AG04449 (cell line): ENCODE results near the gene MYLK3.

Experiments used
- CTCF ChIA-PET: fragments of 350-600 bp; formaldehyde crosslinking; extraction: SDS; loops from one replicate; lab custom pipeline; 2021; ENCODE audit warnings: antibody characterized with exemption; lab: Yijun Ruan, JAX
- POLR2A ChIA-PET: fragments of 400-600, 350-600 bp; formaldehyde crosslinking; extraction: SDS; loops from one replicate; lab custom pipeline; 2020; ENCODE audit warnings: antibody characterized with exemption, inconsistent platforms; lab: Yijun Ruan, JAX
- DNase-seq: peaks from one replicate; pipeline ENCODE4 v3.0.0-alpha.2; 2010; ENCODE audit warnings: low read depth, low spot score
- H3K4me3 ChIP-seq: 2 replicates; pipeline ENCODE4 v1.5.1; 2011; ENCODE audit warnings: low read depth, mild to moderate bottlenecking, control low read depth, low read length
- CTCF ChIP-seq: IDR thresholded peaks from one replicate; pipeline ENCODE4 v1.5.1; 2011; ENCODE audit warnings: mild to moderate bottlenecking, moderate library complexity, low read length, control low read depth, inconsistent platforms; ENCODE audit not compliant: insufficient read depth; ENCODE audit errors: missing control alignments

Gene MYLK3

DNA sequence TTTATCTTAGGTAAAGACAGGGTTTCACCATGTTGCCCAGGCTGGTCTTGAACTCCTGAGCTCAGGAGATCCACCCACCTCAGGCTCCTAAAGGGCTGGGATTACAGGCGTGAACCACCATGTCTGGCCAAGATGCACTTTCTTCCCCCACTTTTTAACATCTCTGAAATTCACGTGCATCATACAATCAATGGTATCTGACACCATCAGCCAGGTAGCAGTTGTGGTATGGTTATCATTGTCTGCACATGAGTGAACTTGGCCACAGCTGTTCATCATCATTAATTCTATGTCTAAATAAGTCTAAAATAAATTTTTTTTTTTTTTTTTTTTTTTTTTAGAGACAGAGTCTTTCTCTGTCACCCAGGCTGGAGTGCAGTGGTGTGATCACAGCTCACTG, 34.2 kb upstream of the MYLK3 start:
- CTCF ChIA-PET: no interaction called here
- no peak overlapping the region for H3K4me3 ChIP-seq
- DNase-seq: no peak
- no peak for TF ChIP-seq CTCF
- POLR2A ChIA-PET: no interaction called here

DNA sequence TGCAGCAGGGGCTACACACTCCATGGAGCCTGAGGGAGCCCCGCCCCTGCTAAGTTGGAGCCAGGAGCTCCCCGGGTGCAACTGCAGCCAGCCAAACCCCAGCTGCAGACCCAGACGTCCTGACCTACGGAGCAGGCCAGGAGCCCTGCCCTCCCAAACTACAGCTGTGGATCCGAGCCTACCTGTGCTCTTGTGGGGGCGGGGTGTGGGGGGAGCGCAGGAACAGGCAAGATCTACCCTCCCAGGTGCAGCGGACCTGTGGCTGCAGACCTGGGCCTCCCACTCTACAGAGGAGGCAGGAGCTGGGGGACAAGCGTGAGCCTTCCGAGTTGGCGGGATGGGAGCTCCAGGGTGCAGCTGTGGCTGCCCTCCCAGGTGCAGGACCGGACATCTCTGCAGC, 29.7 kb upstream of the MYLK3 start:
- TF ChIP-seq CTCF: no peak
- ChIA-PET POLR2A (no interaction called here), CTCF (no interaction called here)
- H3K4me3 ChIP-seq: no peak overlapping the region
- no peak for DNase-seq

GRCh38 chr16:46775214-46775613, 27.1 kb upstream of the MYLK3 start:
- no peak for DNase-seq
- TF ChIP-seq CTCF: no peak
- ChIA-PET CTCF (interaction anchor here (1.0 to 1.6 kb wide), 4 partner anchors 11 to 169 kb away, joined by 3 to 4 read pairs (median 4); no protein-coding TSS in a partner anchor), POLR2A (no interaction called here)
- H3K4me3 ChIP-seq: no peak overlapping the region

DNA sequence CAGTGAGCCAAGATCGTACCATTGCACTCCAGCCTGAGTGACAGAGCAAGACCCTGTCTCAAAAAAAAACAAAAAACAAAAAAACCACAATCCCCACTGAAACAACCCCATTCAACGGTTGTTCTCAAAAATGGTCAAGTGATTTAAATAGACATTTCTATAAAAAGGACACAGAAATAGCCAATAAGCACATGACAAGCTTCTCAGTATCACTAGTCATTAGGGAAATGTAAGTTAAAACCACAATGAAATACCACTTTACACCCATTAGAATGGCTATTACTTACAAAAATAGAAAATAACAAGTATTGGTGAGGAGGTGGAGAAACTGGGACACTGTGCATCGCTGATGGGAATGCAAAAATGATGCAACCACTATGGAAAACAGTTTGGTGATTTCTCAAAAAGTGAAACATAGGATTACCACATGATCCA, 26.6 kb upstream of the MYLK3 start:
- no peak for DNase-seq
- CTCF ChIA-PET: interaction anchor here (1.1 to 1.6 kb wide), 2 partner anchors 26 to 31 kb away, joined by 3 to 4 read pairs; no protein-coding TSS in a partner anchor
- H3K4me3 ChIP-seq: no peak overlapping the region
- no peak for TF ChIP-seq CTCF
- POLR2A ChIA-PET: no interaction called here

- CTCF ChIA-PET: interaction anchor here (0.7 kb wide), 1 partner anchor 1346 kb away, joined by 3 read pairs; no protein-coding TSS in a partner anchor
- no peak for TF ChIP-seq CTCF
- POLR2A ChIA-PET: no interaction called here
- no peak for DNase-seq
- H3K4me3 ChIP-seq: no peak overlapping the region
Observed at GRCh38 chr16:46772463-46772862, 24.3 kb upstream of the MYLK3 start.

- no peak overlapping the region for H3K4me3 ChIP-seq
- TF ChIP-seq CTCF: no peak
- ChIA-PET POLR2A (no interaction called here), CTCF (no interaction called here)
- DNase-seq: no peak
Observed at GRCh38 chr16:46768809-46769208, 20.7 kb upstream of the MYLK3 start.
